SH-SY5Y (cell line): ENCODE results near the gene GH1.

Source experiments
- GATA2 ChIP-seq: IDR thresholded peaks from 2 replicates; pipeline ENCODE4 v1.6.1; 2011; ENCODE audit warnings: mild to moderate bottlenecking, low read depth, low read length
- GATA3 ChIP-seq: IDR thresholded peaks from 2 replicates; pipeline ENCODE4 v1.6.1; 2011; ENCODE audit warnings: low read depth, mild to moderate bottlenecking, low read length, moderate library complexity

DNA sequence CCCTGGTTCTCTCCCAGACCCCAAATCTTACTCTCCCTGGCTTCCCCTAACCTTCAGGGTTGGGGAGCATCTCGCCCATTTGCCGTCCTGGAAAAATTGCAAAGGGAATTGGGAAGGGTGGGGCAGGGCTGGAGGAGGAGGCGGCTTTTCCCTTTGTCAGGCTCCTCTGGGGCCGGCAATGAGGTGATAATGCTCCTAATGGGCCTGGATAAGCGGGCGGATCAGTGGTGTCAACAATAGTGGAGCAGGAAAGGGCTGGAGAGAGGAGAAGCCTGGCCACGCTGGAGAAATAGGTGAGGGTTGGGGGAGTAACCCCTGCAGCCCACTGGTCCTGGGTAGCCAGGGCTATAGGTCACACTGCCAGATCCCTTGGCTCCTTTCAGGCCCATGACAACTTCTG, 41.8 kb upstream of the GH1 start:
- TF ChIP-seq GATA2, result no peak
- no peak for TF ChIP-seq GATA3
